Esophagus (tissue), 2 donors: ENCODE measurements around the gene CES4A. TPM values are rescaled to one million over a fixed set of nuclear protein-coding genes. Genes with fewer than 3 reads are reported as not detected.
"Not testable (repeated sequence)": the region's sequence is repeated elsewhere in the genome, so short reads cannot be mapped to it uniquely, and the experiment has no call there.

ENCODE experiments used
- H3K27ac ChIP-seq, 2 donors: one replicate each; pipeline ENCODE4 v1.5.1; 2013; ENCODE audit warnings: low read depth in 2 of 2, mild to moderate bottlenecking in 2 of 2, inconsistent platforms in 1 of 2, low read length in 1 of 2, moderate library complexity in 1 of 2
- H3K27me3 ChIP-seq, 2 donors: one replicate each; pipeline ENCODE4 v1.6.1; 2013; ENCODE audit warnings: low read length in 2 of 2, control low read depth in 1 of 2, mild to moderate bottlenecking in 1 of 2; ENCODE audit not compliant: insufficient read depth in 2 of 2, control insufficient read depth in 1 of 2
- H3K36me3 ChIP-seq, 2 donors: one replicate each; pipeline ENCODE4 v1.6.1; 2013; ENCODE audit warnings: low read length in 1 of 2; ENCODE audit not compliant: control insufficient read depth in 2 of 2, insufficient read depth in 2 of 2
- H3K4me1 ChIP-seq, 2 donors: one replicate each; pipeline ENCODE4 v1.6.1; 2013; ENCODE audit warnings: low read length in 1 of 2; ENCODE audit not compliant: control insufficient read depth in 2 of 2, insufficient read depth in 2 of 2
- H3K4me3 ChIP-seq, 2 donors: one replicate each; pipeline ENCODE4 v1.5.1; 2013; ENCODE audit warnings: low read length in 2 of 2, mild to moderate bottlenecking in 2 of 2, low read depth in 1 of 2, moderate library complexity in 1 of 2
- H3K9me3 ChIP-seq, 2 donors: one replicate each; pipeline ENCODE4 v1.6.1; 2013; ENCODE audit warnings: mild to moderate bottlenecking in 2 of 2, low read depth in 1 of 2, low read length in 1 of 2, moderate library complexity in 1 of 2; ENCODE audit not compliant: control insufficient read depth in 2 of 2, insufficient read depth in 1 of 2
- WGBS, 2 donors: extraction: QIAGEN DNeasy Blood & Tissue Kit; methylation state at CpG; one replicate each; pipeline ENCODE4 v1.1.7; 2013; 5-methylcytosine and 5-hydroxymethylcytosine counted together
- polyA plus RNA-seq, 2 donors: library from polyadenylated mRNA; stranded (reverse); fragments of 200-250 nt; gene quantifications; one replicate each; pipeline ENCODE4 v1.2.3, GENCODE V29; 2013
- donor health status: healthy with polysubstance abuse.
- donor health status: Bipolar disorder and iron deficiency.

CES4A gene
- polyA plus RNA-seq, 2 donors = 10.1 to 17.5 TPM

- peaks cover 0 to 3% of the 10 kb centered on the region in 2 donors for H3K4me1 ChIP-seq
- no peaks in the 10 kb centered on the region for H3K9me3 ChIP-seq
- H3K27ac ChIP-seq = no peak overlapping the region
- 8 to 13% methylated on average over 8 of the region's 8 CpGs for WGBS, 2 donors
- no peaks in the 10 kb centered on the region for H3K27me3 ChIP-seq
- H3K4me3 ChIP-seq = no peak overlapping the region
- no peaks in the 10 kb centered on the region for H3K36me3 ChIP-seq
These were observed 34.2 kb upstream of the CES4A start for GRCh38 chr16:66954097-66954659.

- H3K4me1 ChIP-seq, H3K27ac ChIP-seq, H3K36me3 ChIP-seq, H3K4me3 ChIP-seq, H3K27me3 ChIP-seq, H3K9me3 ChIP-seq: not testable (repeated sequence)
- 76 to 85% methylated on average over 17 of the region's 17 CpGs for WGBS, 2 donors
These were observed 32.8 kb upstream of the CES4A start for GRCh38 chr16:66955363-66956153.

GRCh38 chr16:66956154-66956457 lies 32.3 kb upstream of the CES4A start:
- not testable (repeated sequence) for H3K9me3 ChIP-seq, H3K27ac ChIP-seq, H3K4me1 ChIP-seq, H3K27me3 ChIP-seq, H3K4me3 ChIP-seq, H3K36me3 ChIP-seq
- WGBS, 2 donors = 75 to 78% methylated on average over 1 of the region's 1 CpG

- WGBS, 2 donors = 59 to 70% methylated on average over 7 of the region's 7 CpGs
- H3K27me3 ChIP-seq = no peaks in the 10 kb centered on the region
- no peaks in the 10 kb centered on the region for H3K36me3 ChIP-seq
- no peaks in the 10 kb centered on the region for H3K9me3 ChIP-seq
- peaks cover 0 to 8% of the 10 kb centered on the region in 2 donors for H3K4me1 ChIP-seq
- H3K4me3 ChIP-seq = no peak overlapping the region
- no peak overlapping the region for H3K27ac ChIP-seq
These were observed 29.3 kb upstream of the CES4A start for GRCh38 chr16:66958857-66959703.

GRCh38 chr16:66959704-66960161 lies 28.7 kb upstream of the CES4A start:
- Histone ChIP-seq H3K27ac (no peak overlapping the region), H3K27me3 (no peaks in the 10 kb centered on the region), H3K4me1 (peaks cover 0 to 8% of the 10 kb centered on the region in 2 donors), H3K9me3 (no peaks in the 10 kb centered on the region), H3K36me3 (no peaks in the 10 kb centered on the region), H3K4me3 (no peak overlapping the region)
- 34 to 42% methylated on average over 5 of the region's 5 CpGs for WGBS, 2 donors

- WGBS, 2 donors = 80 to 83% methylated on average over 1 of the region's 1 CpG
- H3K9me3 ChIP-seq = no peaks in the 10 kb centered on the region
- H3K27me3 ChIP-seq = no peaks in the 10 kb centered on the region
- H3K4me3 ChIP-seq = no peak overlapping the region
- H3K27ac ChIP-seq = no peak overlapping the region
- H3K4me1 ChIP-seq = peaks cover 0 to 8% of the 10 kb centered on the region in 2 donors
- no peaks in the 10 kb centered on the region for H3K36me3 ChIP-seq
These were observed 28.1 kb upstream of the CES4A start for GRCh38 chr16:66960270-66960669.

GRCh38 chr16:66961065-66961744 lies 27.2 kb upstream of the CES4A start, which contains the start of gene CES3:
TSS of gene CES3 (plus strand) at chr16:66961266. CDS start at chr16:66961308, 42 bp downstream.
- Histone ChIP-seq H3K27me3 (no peaks in the 10 kb centered on the region), H3K27ac (peak within 1 kb of the TSS; percentile 27 to 65), H3K4me3 (no peak within 1 kb of the TSS), H3K9me3 (no peaks in the 10 kb centered on the region), H3K36me3 (no peaks in the 10 kb centered on the region), H3K4me1 (peaks cover 0 to 8% of the 10 kb centered on the region in 2 donors)
- WGBS, 2 donors = 57 to 70% methylated on average over 16 of the region's 16 CpGs

GRCh38 chr16:66961914-66962313 lies 26.5 kb upstream of the CES4A start:
- Histone ChIP-seq H3K4me3 (no peak overlapping the region), H3K27ac (peak overlapping the region; percentile 27 to 65), H3K9me3 (no peaks in the 10 kb centered on the region), H3K4me1 (peaks cover 0 to 8% of the 10 kb centered on the region in 2 donors), H3K27me3 (no peaks in the 10 kb centered on the region), H3K36me3 (no peaks in the 10 kb centered on the region)
- 28 to 32% methylated on average over 5 of the region's 5 CpGs for WGBS, 2 donors

- Histone ChIP-seq H3K27me3 (no peaks in the 10 kb centered on the region), H3K9me3 (no peaks in the 10 kb centered on the region)
- WGBS, 2 donors = 59 to 69% methylated on average over 6 of the region's 6 CpGs
These were observed 24.3 kb upstream of the CES4A start for GRCh38 chr16:66964049-66964448.

More at GRCh38 chr16:66964049-66964448, 24.3 kb upstream of the CES4A start:
- Histone ChIP-seq H3K4me1 (peaks cover 0 to 8% of the 10 kb centered on the region in 2 donors), H3K27ac (no peak overlapping the region), H3K36me3 (no peaks in the 10 kb centered on the region), H3K4me3 (no peak overlapping the region)
